Measurements from ENCODE around the gene KCND2. TPM values are rescaled to one million over a fixed set of nuclear protein-coding genes. Genes with fewer than 3 reads are reported as not detected.

The KCND2 gene
- total RNA-seq, 1 donor from 2014 or later = 0.29 TPM

DNA sequence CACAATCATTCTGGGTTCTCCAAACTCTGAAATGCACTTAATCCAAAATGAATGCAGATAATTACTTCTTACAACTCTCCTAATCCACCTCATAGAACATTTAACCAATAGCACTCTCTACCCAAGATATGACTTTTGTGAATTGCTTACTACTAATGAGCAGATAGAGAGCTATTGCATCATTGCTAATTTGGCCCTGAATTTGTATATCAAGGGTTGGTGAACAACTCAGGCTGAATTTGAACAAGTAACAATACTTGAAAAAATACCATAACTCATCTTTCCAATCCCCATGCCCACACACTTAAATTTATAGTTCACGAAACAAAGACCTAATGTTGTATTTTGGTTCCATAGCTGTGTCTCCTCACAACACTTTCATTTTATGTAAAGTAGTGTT is 339.0 kb downstream of the KCND2 start:
- no peak for DNase-seq (ENCODE audit: low read depth)
- Histone ChIP-seq H3K4me3 (ENCODE audit: low read depth, low read length) (no peak overlapping the region), H3K27me3 (ENCODE audit: control insufficient read depth, insufficient read depth, low read length) (no peaks in the 10 kb centered on the region), H3K36me3 (ENCODE audit: control insufficient read depth, insufficient read depth, low read length) (no peaks in the 10 kb centered on the region)
- TF ChIP-seq, protein P1, sequence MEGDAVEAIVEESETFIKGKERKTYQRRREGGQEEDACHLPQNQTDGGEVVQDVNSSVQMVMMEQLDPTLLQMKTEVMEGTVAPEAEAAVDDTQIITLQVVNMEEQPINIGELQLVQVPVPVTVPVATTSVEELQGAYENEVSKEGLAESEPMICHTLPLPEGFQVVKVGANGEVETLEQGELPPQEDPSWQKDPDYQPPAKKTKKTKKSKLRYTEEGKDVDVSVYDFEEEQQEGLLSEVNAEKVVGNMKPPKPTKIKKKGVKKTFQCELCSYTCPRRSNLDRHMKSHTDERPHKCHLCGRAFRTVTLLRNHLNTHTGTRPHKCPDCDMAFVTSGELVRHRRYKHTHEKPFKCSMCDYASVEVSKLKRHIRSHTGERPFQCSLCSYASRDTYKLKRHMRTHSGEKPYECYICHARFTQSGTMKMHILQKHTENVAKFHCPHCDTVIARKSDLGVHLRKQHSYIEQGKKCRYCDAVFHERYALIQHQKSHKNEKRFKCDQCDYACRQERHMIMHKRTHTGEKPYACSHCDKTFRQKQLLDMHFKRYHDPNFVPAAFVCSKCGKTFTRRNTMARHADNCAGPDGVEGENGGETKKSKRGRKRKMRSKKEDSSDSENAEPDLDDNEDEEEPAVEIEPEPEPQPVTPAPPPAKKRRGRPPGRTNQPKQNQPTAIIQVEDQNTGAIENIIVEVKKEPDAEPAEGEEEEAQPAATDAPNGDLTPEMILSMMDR (IDR thresholded peaks at IDR 0.05; ENCODE audit: insufficient read depth, low read length, poor library complexity, severe bottlenecking) = no peak

DNA sequence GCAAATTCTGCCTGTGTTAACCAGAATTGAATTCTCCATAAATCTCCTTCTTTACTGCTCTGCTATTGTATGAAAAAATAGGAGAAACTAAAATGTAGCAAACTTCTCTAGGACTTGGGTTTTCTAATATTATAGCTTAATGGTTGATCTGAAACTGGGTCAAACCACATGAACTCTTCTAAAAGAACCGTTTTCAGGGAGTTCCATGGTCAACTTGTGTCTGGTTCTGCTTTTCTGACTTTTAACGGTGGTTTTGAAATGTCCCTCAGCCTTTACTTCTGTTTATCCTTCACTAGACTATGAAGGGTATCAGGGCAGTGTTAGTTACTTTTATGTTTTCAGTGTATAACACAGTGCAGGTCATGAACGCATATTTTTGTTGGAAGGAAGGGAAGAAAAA is 342.7 kb downstream of the KCND2 start:
- Histone ChIP-seq H3K4me3 (ENCODE audit: low read depth, low read length) (no peak overlapping the region), H3K36me3 (ENCODE audit: control insufficient read depth, insufficient read depth, low read length) (no peaks in the 10 kb centered on the region)
- TF ChIP-seq, protein P1 (IDR thresholded peaks at IDR 0.05; ENCODE audit: insufficient read depth, low read length, poor library complexity, severe bottlenecking) = no peak

DNA sequence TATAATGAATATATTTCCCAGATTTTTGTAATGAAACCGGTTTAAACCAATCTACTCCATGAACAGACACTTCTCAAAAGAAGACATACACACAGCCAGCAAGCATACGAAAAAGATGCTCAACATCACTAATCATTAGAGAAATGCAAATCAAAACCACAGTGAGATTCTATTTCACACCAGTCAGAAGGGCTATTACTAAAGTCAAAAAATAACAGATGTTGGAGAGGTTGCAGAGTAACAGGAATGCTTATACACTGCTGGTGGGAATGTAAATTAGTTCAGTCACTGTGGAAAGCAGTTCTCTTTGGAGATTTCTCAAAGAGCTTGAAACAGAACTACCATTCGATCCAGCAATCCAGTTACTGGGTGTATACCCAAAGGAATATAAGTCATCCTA is 344.3 kb downstream of the KCND2 start:
- no peak for DNase-seq (ENCODE audit: low read depth)
- Histone ChIP-seq H3K36me3 (ENCODE audit: control insufficient read depth, insufficient read depth, low read length) (no peaks in the 10 kb centered on the region), H3K27me3 (ENCODE audit: control insufficient read depth, insufficient read depth, low read length) (no peaks in the 10 kb centered on the region), H3K4me3 (ENCODE audit: low read depth, low read length) (no peak overlapping the region)
- TF ChIP-seq, protein P1 (IDR thresholded peaks at IDR 0.05; ENCODE audit: insufficient read depth, low read length, poor library complexity, severe bottlenecking) = no peak

More for the DNA sequence above, 342.7 kb downstream of the KCND2 start:
- no peaks in the 10 kb centered on the region for H3K27me3 ChIP-seq (ENCODE audit: control insufficient read depth, insufficient read depth, low read length)
- DNase-seq (ENCODE audit: low read depth) = no peak

DNA sequence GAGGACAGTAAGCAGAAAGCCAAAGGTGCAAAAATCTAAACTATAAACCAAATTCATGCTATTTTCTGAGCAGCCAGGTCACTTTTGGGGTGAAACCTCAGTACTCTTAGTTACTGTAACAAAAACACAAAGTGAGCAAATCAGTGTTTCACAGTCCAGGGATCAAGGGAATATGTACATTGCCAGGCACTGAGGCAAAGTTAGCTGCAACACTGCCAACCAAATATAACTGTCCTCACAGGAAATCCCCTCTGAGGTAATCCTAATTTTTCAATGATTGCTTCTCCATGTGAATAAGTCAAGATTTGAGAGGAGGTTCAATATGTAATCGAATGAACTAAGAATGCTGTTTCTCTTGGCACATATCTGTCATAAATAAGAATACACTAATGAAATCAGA is 355.3 kb downstream of the KCND2 start:
- H3K4me3 ChIP-seq (ENCODE audit: low read depth, low read length) = no peak overlapping the region
- H3K27me3 ChIP-seq (ENCODE audit: control insufficient read depth, insufficient read depth, low read length) = no peaks in the 10 kb centered on the region
- TF ChIP-seq, protein P1 (IDR thresholded peaks at IDR 0.05; ENCODE audit: insufficient read depth, low read length, poor library complexity, severe bottlenecking) = no peak

DNA sequence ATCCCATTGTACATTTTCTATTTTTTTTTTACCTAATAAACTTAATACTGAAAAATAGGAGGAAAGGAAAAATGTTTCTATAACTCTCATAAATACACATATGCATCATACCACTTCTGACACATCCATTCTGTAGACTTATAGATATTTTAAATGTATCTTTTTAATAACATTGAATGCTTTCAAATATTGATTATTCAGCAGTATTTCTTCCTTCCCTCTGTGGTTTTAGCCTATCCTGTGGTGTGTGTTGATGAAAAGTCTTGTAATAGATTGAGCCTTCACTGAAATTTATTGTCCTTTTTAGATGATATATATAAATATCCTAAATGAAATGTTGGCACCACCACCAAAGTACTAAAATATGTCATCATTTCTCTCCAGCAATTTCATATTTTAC is 366.9 kb downstream of the KCND2 start:
- TF ChIP-seq, protein P1 (IDR thresholded peaks at IDR 0.05; ENCODE audit: insufficient read depth, low read length, poor library complexity, severe bottlenecking) = no peak
- Histone ChIP-seq H3K36me3 (ENCODE audit: control insufficient read depth, insufficient read depth, low read length) (no peaks in the 10 kb centered on the region), H3K4me3 (ENCODE audit: low read depth, low read length) (no peak overlapping the region), H3K27me3 (ENCODE audit: control insufficient read depth, insufficient read depth, low read length) (no peaks in the 10 kb centered on the region)
- DNase-seq (ENCODE audit: low read depth) = no peak

More for the DNA sequence above, 355.3 kb downstream of the KCND2 start:
- no peak for DNase-seq (ENCODE audit: low read depth)
- no peaks in the 10 kb centered on the region for H3K36me3 ChIP-seq (ENCODE audit: control insufficient read depth, insufficient read depth, low read length)

DNA sequence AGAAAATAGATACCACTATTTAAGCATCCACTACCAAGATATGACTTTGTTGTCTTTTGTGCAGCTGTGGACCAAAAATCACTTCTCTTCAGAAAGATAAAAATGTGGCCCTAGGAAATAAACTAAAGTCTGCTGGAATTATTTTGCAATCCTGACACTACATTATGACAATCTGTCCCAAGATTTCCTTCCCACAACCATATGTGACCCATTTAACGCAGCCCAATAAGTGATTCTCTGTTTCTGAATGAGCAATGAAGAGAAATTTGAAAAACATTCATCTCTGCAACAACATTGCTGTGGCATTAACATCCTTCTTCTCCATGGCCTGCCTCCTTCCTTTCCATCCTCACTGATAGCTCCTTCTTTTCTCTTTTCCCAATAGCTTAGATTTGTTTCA is 373.0 kb downstream of the KCND2 start:
- no peak for DNase-seq (ENCODE audit: low read depth)
- no peak overlapping the region for H3K4me3 ChIP-seq (ENCODE audit: low read depth, low read length)
- TF ChIP-seq, protein P1 (IDR thresholded peaks at IDR 0.05; ENCODE audit: insufficient read depth, low read length, poor library complexity, severe bottlenecking) = no peak
- H3K36me3 ChIP-seq (ENCODE audit: control insufficient read depth, insufficient read depth, low read length) = no peaks in the 10 kb centered on the region
- no peaks in the 10 kb centered on the region for H3K27me3 ChIP-seq (ENCODE audit: control insufficient read depth, insufficient read depth, low read length)

Measured in kidney epithelial cell (primary cell).